GM21528 (cell line): ENCODE data around the gene SPP2.

Experiments used
- ATAC-seq: cut with Tn5 transposase; IDR thresholded peaks from one replicate; pipeline ENCODE4 v1.9.1; 2021; ENCODE audit warnings: mild to moderate bottlenecking, moderate library complexity; ENCODE audit not compliant: unreplicated experiment, low FRiP score

Gene SPP2

GRCh38 chr2:234033885-234034284 is 16.6 kb upstream of the SPP2 start:
- ATAC-seq: no peak

- no peak for ATAC-seq
Measured at GRCh38 chr2:234038076-234038802, 12.3 kb upstream of the SPP2 start.

- no peak for ATAC-seq
Measured at GRCh38 chr2:234044157-234044556, 6.3 kb upstream of the SPP2 start.

- ATAC-seq: no peak
Measured at GRCh38 chr2:234046521-234046920, 4.0 kb upstream of the SPP2 start.

- no peak for ATAC-seq
Measured at GRCh38 chr2:234047361-234047760, 3.1 kb upstream of the SPP2 start.

GRCh38 chr2:234048049-234048448 is 2.5 kb upstream of the SPP2 start:
- no peak for ATAC-seq

- no peak for ATAC-seq
Measured at GRCh38 chr2:234051374-234052070, 1.0 kb downstream of the SPP2 start.

GRCh38 chr2:234058881-234059280 is 8.4 kb downstream of the SPP2 start:
- no peak for ATAC-seq

GRCh38 chr2:234060236-234060635 is 9.7 kb downstream of the SPP2 start:
- no peak for ATAC-seq

- no peak for ATAC-seq
Measured at GRCh38 chr2:234061624-234062257, 11.2 kb downstream of the SPP2 start.

- ATAC-seq: no peak
Measured at GRCh38 chr2:234066587-234066986, 16.1 kb downstream of the SPP2 start.

- no peak for ATAC-seq
Measured at GRCh38 chr2:234071664-234072063, 21.2 kb downstream of the SPP2 start.

GRCh38 chr2:234072454-234072853 is 22.0 kb downstream of the SPP2 start:
- no peak for ATAC-seq

GRCh38 chr2:234074751-234075517 is 24.4 kb downstream of the SPP2 start:
- ATAC-seq: no peak

GRCh38 chr2:234075518-234075915 is 25.0 kb downstream of the SPP2 start:
- no peak for ATAC-seq

- ATAC-seq: no peak
Measured at GRCh38 chr2:234075947-234076346, 25.4 kb downstream of the SPP2 start.

GRCh38 chr2:234076451-234076850 is 25.9 kb downstream of the SPP2 start:
- ATAC-seq: no peak

- ATAC-seq: no peak
Measured at GRCh38 chr2:234078129-234078528, 27.6 kb downstream of the SPP2 start.

- no peak for ATAC-seq
Measured at GRCh38 chr2:234081970-234082822, 31.7 kb downstream of the SPP2 start.
